Measurements from ENCODE around the gene PIP5K1A. TPM values are rescaled to one million over a fixed set of nuclear protein-coding genes. Genes with fewer than 3 reads are reported as not detected.

Gene PIP5K1A
- total RNA-seq, 1 donor from 2014 or later = 33.5 TPM

Other genes with a start within 250 kb of the PIP5K1A start
- 82.5 TPM for gene CERS2, start 223.7 kb upstream of the PIP5K1A start, total RNA-seq
- not detected for gene ANXA9, start 216.3 kb upstream of the PIP5K1A start, total RNA-seq
- gene MINDY1, start 191.7 kb upstream of the PIP5K1A start, total RNA-seq = 41.6 TPM
- gene PRUNE1, start 190.1 kb upstream of the PIP5K1A start, total RNA-seq = 41.3 TPM
- gene BNIPL, start 162.0 kb upstream of the PIP5K1A start, total RNA-seq = 0.43 TPM
- gene C1orf56, start 150.8 kb upstream of the PIP5K1A start, total RNA-seq = 7.3 TPM
- 24.3 TPM for gene CDC42SE1, start 138.9 kb upstream of the PIP5K1A start, total RNA-seq
- gene MLLT11, start 138.2 kb upstream of the PIP5K1A start, total RNA-seq = 2.9 TPM
- 9.5 TPM for gene GABPB2, start 127.8 kb upstream of the PIP5K1A start, total RNA-seq
- 56.6 TPM for gene SEMA6C, start 51.9 kb upstream of the PIP5K1A start, total RNA-seq
- gene TNFAIP8L2, start 41.9 kb upstream of the PIP5K1A start, total RNA-seq = 1.5 TPM
- gene LYSMD1, start 32.6 kb upstream of the PIP5K1A start, total RNA-seq = 10.7 TPM
- 17.5 TPM for gene SCNM1, start 32.4 kb upstream of the PIP5K1A start, total RNA-seq
- gene TMOD4, start 22.6 kb upstream of the PIP5K1A start, total RNA-seq = not detected
- gene VPS72, start 8.4 kb upstream of the PIP5K1A start, total RNA-seq = 37.5 TPM
- 138 TPM for gene PSMD4, start 56.2 kb downstream of the PIP5K1A start, total RNA-seq
- gene ZNF687, start 83.7 kb downstream of the PIP5K1A start, total RNA-seq = 12.4 TPM
- 41.0 TPM for gene PI4KB, start 128.9 kb downstream of the PIP5K1A start, total RNA-seq
- 16.3 TPM for gene RFX5, start 148.7 kb downstream of the PIP5K1A start, total RNA-seq
- gene SELENBP1, start 174.2 kb downstream of the PIP5K1A start, total RNA-seq = 119 TPM
- 177 TPM for gene PSMB4, start 201.0 kb downstream of the PIP5K1A start, total RNA-seq

All from Right ventricle myocardium superior (tissue), 1 donor.